Measurements from ENCODE around the gene IRX4. TPM values are rescaled to one million over a fixed set of nuclear protein-coding genes. Genes with fewer than 3 reads are reported as not detected.

The IRX4 gene
- total and polyA plus RNA-seq, 9 of the 15 experiments (the other 6 are each of a cell fraction or from before 2014, with no cell fraction given), result not detected

DNA sequence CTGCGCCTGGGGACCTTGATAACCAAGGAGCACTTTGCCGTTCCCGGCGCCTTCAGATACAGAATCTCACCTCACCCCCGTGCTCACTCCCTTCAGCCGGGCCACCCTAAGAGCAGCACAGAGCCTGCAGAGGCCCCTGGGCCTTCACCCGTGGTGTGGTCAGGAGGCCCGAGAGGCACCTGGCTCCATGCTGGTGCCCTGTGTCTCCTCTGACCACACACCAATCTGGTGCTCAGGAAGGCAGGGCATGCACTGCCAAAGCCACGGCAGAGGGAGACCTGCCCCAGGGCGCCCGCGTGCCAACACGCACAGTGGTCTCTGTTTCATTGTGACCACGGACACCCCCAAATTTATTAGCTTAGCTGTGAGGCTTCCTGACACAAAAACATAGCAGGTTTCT lies 11.3 kb downstream of the IRX4 start:
- in situ Hi-C loops (cut with MboI) (no loop called here), intact Hi-C loops (cut with micrococcal nuclease) (no loop called here)
- Histone ChIP-seq H3K9me1 (ENCODE audit: control insufficient read depth, insufficient read depth, low read length) (no peaks in the 10 kb centered on the region), H3K79me2 (ENCODE audit: control insufficient read depth, insufficient read depth, low read length) (no peaks in the 10 kb centered on the region), H3K27ac (ENCODE audit: extremely low read depth, low read depth, low read length) (no peak overlapping the region), H3K9ac (ENCODE audit: insufficient read depth in 1 of 2, low read depth in 2 of 2, low read length in 2 of 2) (no peak overlapping the region), H3K9me3 (replicated peaks; ENCODE audit: control insufficient read depth, insufficient read depth, low read depth, low read length) (no peaks in the 10 kb centered on the region; the same call in 1 of the 2 replicates), H3K36me3 (ENCODE audit: control insufficient read depth, insufficient read depth, low read length) (no peaks in the 10 kb centered on the region), H3K4me1 (replicated peaks in 1 of 2; ENCODE audit: control insufficient read depth in 2 of 2, insufficient read depth in 2 of 2, low read length in 2 of 2) (peaks cover 0 to 5% of the 10 kb centered on the region in 2 experiments; a peak in 2 of 5 replicates), H3K4me2 (ENCODE audit: insufficient read depth, low read length) (no peak overlapping the region), H2AFZ (ENCODE audit: low read depth, low read length) (no peak overlapping the region), H3K4me3 (no peak overlapping the region), H4K20me1 (replicated peaks; ENCODE audit: control insufficient read depth, insufficient read depth, low read length) (no peaks in the 10 kb centered on the region), H3K27me3 (ENCODE audit: control insufficient read depth in 2 of 2, insufficient read depth in 2 of 2, low read length in 2 of 2) (peaks cover 30 to 61% of the 10 kb centered on the region in 2 experiments; a peak in 4 of 5 replicates)
- TF ChIP-seq ZBED1 (IDR thresholded peaks at IDR 0.05) (no peak), U2AF1 (optimal IDR thresholded peaks at IDR 0.05; ENCODE audit: low read depth, low read length) (no peak), CXXC5 (CRISPR knock-in tag; IDR thresholded peaks at IDR 0.05) (no peak), NFXL1 (CRISPR knock-in tag; IDR thresholded peaks at IDR 0.05) (no peak), ZNF133 (CRISPR knock-in tag; IDR thresholded peaks at IDR 0.05) (no peak), ZNF217 (CRISPR knock-in tag; IDR thresholded peaks at IDR 0.05) (no peak), ZNF444 (CRISPR knock-in tag; IDR thresholded peaks at IDR 0.05) (no peak), SMC3 (conservative IDR thresholded peaks at IDR 0.05; ENCODE audit: insufficient read depth, low read depth, low read length) (no peak), CHD4 (IDR thresholded peaks at IDR 0.05; ENCODE audit: insufficient read depth, insufficient replicate concordance, low read depth, low read length, poor library complexity, severe bottlenecking) (no peak), ZNF239 (CRISPR knock-in tag; IDR thresholded peaks at IDR 0.05) (no peak), ATF1 (CRISPR knock-in tag; IDR thresholded peaks at IDR 0.05) (no peak), ATF1 (tag; IDR thresholded peaks at IDR 0.05) (no peak), COPS2 (conservative IDR thresholded peaks at IDR 0.05) (no peak)
- TF ChIP-seq, protein P1, sequence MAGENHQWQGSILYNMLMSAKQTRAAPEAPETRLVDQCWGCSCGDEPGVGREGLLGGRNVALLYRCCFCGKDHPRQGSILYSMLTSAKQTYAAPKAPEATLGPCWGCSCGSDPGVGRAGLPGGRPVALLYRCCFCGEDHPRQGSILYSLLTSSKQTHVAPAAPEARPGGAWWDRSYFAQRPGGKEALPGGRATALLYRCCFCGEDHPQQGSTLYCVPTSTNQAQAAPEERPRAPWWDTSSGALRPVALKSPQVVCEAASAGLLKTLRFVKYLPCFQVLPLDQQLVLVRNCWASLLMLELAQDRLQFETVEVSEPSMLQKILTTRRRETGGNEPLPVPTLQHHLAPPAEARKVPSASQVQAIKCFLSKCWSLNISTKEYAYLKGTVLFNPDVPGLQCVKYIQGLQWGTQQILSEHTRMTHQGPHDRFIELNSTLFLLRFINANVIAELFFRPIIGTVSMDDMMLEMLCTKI (IDR thresholded peaks at IDR 0.05; ENCODE audit: partially characterized antibody), result no peak
- TF ChIP-seq, protein P2, sequence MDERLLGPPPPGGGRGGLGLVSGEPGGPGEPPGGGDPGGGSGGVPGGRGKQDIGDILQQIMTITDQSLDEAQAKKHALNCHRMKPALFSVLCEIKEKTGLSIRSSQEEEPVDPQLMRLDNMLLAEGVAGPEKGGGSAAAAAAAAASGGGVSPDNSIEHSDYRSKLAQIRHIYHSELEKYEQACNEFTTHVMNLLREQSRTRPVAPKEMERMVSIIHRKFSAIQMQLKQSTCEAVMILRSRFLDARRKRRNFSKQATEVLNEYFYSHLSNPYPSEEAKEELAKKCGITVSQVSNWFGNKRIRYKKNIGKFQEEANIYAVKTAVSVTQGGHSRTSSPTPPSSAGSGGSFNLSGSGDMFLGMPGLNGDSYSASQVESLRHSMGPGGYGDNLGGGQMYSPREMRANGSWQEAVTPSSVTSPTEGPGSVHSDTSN (CRISPR knock-in tag; IDR thresholded peaks at IDR 0.05; ENCODE audit: low read depth), result no peak
- TF ChIP-seq, protein P2 (tag; conservative IDR thresholded peaks at IDR 0.05; ENCODE audit: low read depth), result no peak
- no peak for ATAC-seq
- FAIRE-seq, result no peak
- 2% methylated on average over 14 of the region's 14 CpGs for WGBS (ENCODE audit: insufficient coverage, low coverage, missing lambda C conversion rate)
- CTCF ChIA-PET (ENCODE audit: low intra/inter-chr PET ratio), result no interaction called here
- POLR2A ChIA-PET, result no interaction called here
- no TSS peak for BruUV-seq (replicated peaks)
- no peak for DNase-seq (ENCODE audit: extremely low read depth in 1 of 4, low spot score in 3 of 4)

Data from K562 (cell line).